Measurements from ENCODE around the gene ZNF280B.

Gene ZNF280B, protein sequence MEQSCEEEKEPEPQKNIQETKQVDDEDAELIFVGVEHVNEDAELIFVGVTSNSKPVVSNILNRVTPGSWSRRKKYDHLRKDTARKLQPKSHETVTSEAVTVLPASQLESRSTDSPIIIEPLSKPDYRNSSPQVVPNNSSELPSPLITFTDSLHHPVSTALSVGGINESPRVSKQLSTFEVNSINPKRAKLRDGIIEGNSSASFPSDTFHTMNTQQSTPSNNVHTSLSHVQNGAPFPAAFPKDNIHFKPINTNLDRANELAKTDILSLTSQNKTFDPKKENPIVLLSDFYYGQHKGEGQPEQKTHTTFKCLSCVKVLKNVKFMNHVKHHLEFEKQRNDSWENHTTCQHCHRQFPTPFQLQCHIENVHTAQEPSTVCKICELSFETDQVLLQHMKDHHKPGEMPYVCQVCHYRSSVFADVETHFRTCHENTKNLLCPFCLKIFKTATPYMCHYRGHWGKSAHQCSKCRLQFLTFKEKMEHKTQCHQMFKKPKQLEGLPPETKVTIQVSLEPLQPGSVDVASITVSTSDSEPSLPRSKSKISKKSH

DNA sequence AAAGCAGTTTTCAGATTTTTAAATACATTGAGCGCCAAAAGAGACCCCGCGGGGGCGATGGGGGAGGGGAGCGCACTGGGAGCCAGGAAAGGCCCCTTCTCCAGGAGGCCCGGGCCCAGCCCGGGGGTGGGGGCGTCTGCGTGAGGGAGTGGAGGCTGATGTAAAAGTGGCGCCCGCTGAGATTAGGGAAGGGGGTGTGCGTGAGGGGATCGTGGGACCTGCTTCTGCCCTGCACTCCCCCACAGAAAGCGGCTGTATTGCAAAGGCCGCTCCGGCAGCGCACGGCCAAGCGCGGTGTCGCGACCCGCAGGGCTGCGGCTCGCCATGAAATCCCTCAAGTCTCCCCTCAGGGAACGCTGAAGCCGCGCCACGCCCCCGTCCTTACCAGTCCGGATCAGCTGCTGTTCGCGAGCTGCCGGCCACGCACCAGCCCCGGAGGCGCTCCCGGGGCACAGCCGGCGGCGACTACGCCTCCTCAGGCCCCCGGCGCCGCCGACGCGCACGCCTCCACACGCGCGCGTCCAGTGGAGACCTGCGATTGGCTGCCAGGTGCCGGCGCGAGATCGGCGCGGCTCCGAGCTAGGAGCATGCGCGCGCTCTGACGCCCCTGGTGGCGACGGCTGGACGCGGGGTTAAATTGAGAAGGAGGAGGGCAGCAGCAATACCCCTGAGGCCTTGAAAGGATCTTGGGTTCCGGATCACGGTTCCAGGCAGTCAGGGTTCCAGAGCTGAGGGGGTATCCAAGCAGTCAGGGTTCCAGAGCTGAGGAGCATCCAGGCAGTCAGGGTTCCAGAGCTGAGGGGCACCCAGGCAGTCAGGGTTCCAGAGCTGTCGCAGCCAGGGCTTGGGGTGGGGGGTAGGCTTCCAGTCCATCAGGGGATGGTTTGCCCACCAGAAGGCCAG is at the start of gene ZNF280B:
Gene ZNF280B (minus strand): TSS at position 469 of the 903 bp plus-strand sequence. CDS start 19,344 bp downstream, outside the sequence.
- Histone ChIP-seq H3K4me3 (peak within 1 kb of the TSS; percentile 25 to 47 (median 34)), H3K27ac (peak within 1 kb of the TSS in 3 of 21 experiments; percentile 1 to 36 (median 35))

DNA sequence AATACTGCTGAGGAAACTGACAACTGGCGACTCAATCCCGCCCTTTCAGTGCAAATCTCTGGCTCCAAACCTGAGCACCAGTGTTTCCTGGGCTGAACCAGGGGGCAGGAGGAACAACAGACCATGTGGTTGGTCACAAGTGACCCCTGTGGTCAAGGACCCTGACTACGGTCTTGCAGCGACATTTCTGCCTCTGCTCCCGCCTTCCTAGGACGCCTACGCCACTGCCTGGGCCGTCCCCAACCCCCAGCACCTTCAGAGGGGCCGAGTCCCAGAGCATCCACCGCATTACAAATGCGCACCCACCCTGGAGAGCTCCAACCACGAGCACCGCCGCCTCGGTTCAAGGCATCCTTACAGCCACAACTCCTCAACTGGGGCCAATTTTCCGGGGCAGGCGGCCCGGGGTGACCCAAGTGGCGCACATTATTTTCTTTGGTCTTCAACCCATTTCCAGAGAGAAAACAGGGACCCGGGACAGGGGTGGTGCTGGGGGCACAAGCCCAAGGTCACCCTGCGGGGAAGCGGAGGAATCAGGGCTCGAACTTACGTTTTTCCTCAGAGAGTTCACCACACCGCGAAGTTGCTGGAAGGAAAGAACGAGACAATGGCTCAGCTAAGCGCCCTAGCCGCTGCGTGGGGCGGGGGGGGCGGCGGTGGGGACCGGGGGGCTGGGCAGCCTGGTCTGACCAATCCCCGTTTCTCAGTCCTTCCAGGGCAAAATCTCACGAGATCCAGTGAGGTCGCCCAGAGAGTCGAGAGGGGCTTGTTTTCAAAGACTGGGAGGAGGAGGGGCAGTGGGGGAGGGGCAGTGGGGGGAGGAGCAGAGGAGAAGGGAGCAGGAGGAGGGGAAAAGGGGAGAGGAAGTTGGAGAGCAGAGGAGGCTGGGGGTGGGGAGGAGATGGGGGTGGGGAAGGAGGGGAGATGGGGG is 48.7 kb upstream of the ZNF280B start:
- Histone ChIP-seq H3K27ac (no peak overlapping the region), H3K4me3 (no peak overlapping the region)

DNA sequence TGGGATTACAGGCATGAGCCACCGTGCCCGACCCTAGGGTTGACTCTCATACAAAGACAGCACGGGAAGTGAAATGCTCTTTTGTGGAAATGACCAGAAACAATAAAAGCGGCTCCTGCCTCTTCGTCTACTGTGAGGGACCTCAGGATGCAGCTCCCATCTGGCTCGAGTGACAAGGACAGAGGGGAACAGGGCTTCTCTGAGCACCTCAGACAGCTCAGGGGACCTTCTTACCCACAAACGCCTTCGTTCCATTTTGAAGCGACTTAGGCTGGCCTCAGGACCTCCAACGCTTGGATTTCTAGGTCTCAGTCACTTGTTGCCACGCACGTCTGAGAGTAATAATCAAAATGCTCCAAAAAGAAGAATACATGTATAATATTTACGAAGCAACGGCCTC is 48.0 kb upstream of the ZNF280B start:
- H3K4me3 ChIP-seq, result no peak overlapping the region

DNA sequence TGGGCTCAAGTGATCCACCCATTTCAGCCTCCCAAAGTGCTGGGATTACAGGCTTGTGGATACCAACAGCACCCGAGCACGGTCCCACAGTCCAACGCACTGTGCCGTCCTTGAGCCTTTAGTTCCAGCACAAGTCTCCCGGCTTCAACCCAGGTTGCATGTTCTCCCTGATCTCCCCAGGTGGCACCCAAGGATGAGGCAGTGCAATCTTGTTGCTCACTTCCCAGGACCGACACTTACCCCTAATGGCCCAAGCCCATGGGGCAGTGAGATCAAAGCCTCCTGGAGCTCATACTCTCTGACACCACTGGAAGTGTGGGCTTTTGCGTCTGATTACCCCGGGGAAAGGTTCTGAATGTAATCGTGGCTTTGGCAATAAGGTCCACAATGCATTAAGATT is 47.1 kb upstream of the ZNF280B start:
- no peak overlapping the region for H3K27ac ChIP-seq
- no peak overlapping the region for H3K4me3 ChIP-seq

More for the DNA sequence above, 48.0 kb upstream of the ZNF280B start:
- H3K27ac ChIP-seq, result no peak overlapping the region

DNA sequence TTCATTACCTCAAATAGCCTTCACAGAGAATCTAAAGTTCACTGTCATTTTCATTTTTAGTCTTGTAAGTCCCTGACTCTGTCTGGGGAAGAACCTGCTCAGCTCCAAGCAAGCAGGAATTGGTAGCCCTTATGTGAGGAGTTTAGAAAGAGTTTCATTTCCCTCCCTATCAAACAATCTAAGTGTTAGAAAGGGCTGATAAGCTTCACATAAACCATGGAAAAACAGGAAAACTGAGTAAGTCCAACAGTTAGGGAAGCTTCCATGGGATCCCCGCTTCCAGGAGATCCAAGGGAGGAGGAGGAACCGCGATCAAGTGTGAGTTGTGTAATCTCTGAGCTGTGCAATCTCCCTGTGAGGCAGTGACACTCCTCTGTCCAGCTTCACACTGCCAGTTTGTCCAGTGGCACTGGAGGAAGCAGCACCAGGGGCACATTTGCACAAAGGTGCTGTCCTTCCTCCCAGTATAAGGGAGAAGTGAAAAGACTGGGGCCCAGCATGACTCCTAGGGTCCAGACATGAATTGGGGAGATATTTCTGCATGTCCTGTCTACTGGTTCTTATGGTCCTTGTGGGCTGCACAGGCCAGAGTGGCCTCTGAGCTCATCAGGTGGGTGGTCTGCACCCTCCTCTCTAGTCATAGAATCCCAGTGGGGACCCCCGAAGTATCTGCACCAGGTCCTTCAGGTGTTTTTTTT is 46.2 kb upstream of the ZNF280B start:
- Histone ChIP-seq H3K27ac (no peak overlapping the region), H3K4me3 (no peak overlapping the region)

DNA sequence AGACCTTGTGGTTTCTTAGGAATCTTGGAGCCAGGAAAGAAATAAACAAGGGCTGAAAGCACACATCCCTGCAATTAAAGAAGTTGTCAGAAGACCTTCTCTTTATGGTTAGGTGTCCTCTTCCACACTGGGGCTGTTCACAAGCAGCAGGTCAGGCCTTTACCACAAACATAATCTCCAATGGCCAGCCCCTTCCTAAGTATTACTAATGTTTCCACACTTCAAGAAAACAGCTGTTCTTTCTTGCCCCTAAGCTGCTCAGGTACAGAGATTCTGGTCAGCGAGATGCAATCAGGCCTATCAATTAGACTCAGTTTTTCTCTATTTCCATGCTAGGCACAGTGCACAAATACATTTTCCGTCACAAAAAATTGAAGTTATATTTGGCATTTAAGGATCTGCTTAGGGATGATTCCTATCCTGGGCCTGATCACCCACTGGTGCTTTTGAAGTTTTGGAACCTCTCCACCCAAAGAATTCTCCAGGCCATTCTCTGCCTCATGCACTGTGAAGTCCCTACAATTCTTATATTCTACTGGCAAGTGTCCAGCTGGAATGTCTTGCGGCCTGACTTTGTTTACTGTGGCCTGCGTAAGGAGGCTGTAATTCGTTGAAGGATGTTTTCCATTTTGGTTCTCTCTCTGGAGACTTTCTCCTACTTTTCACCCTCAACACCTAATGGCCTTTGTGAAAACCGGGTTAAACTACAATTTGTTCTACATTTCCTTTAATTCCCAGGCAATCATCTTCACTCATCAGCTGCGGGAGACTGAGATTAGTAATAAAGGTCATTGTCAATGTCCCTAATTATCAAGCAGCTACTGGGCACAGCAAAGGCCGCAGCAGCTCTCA is 45.4 kb upstream of the ZNF280B start:
- Histone ChIP-seq H3K27ac (no peak overlapping the region), H3K4me3 (no peak overlapping the region)

DNA sequence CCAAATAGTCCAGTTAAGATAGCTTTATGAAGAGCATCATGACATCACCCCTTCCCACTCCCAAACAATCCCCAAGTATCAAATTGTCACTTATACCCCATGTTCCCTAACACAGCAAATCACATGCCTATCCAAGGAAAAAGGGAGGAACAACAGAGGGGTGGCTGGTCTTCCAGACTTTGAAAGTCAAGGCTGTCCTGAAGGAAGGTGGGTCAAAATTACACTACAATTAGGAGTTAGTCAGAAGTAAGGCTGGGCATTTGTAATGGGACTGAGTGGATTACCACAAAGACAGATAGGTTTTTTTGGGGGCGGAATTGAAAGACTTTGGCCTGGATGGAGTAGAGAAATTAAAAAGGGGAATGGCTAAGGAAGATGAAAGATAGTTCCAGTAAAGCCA is 44.6 kb upstream of the ZNF280B start:
- H3K27ac ChIP-seq, result no peak overlapping the region
- H3K4me3 ChIP-seq, result no peak overlapping the region

DNA sequence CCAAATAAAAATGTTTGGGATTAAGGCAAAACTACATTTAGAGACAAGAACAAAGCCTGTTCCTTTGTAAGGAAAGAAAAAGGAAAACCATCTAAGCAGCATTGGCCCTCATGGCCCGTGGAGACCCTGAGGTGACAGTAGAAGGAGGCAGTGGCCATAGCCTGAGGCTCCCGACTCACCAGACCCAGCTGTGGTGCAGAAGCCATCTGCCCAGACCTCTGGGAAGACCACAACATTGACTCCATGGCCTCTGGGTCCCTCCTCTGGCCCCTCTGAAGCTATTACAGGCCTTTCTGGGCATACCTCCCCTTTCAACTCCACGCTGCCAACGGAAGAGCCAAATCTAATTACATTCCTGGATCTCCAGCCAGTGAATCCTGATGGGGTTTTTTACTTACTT is 44.1 kb upstream of the ZNF280B start:
- no peak overlapping the region for H3K4me3 ChIP-seq
- no peak overlapping the region for H3K27ac ChIP-seq

DNA sequence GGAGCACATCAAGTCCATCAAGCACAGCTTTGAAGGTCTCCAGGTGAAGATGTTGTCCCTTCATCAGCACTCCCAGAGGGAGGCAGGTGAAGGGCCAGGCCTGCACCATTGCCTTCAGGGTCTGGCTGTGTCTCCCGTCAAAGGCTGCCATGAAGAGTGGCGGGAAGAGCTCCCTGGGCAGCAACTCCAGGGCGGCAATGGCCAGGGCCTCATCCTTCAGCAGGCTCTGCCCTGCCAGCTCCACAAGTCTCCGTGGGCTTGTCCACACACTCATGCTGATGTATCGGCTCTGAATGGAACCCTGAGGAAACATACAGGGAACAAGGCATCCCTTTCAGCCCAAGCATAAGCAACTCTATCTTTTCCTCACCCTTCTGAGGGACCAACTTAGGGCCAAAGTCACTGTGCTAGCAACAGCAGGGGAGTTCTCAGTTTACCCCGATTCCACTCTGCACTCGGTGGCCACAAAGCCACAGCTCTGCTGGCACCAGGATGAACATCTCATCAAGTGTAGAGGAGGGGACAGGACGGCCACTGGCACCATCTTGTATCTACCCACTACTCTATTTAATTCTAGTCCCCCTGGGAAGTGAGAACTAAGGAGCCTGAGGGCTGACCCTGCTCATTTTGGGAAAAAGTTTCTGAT is 42.4 kb upstream of the ZNF280B start:
- Histone ChIP-seq H3K27ac (no peak overlapping the region), H3K4me3 (no peak overlapping the region)

DNA sequence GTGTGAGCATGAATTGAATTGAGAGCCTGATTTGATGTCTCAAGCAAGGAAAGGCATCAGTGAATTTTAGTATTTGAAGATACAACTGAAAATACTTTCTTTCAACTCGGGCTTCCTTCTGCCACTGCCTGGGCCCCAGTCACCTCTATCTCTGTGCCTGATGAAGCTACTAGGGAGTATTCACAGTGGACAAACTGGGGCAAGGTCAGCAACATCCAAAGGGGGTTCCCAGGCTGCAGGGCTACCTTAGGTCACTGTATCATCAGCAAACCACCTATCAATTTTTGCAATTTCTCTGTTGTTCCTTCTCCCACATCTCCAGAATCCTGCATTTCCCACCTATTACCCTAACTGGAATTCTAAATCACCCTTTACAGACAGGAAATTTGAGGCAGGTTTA is 40.4 kb upstream of the ZNF280B start:
- Histone ChIP-seq H3K27ac (no peak overlapping the region), H3K4me3 (no peak overlapping the region)

DNA sequence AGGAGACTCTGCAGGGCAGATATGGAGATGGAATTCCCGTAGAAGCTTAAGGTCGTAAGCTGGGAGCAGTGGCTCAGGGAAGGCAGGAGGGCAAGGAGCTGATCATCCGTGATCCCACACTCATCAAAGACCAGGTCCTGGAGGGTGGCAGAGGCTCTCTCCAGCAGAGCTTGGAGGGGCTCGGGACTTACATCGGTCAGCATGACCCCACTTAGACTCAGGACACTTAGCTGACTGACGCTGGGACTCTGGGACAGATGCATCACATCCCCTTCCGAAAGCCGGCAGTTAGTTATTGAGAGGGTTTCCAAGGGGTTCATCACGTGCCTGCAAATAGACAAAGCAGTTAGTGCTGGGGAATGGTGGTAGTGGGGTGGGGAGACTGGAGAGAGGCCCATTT is 39.8 kb upstream of the ZNF280B start:
- H3K27ac ChIP-seq, result no peak overlapping the region
- H3K4me3 ChIP-seq, result no peak overlapping the region

DNA sequence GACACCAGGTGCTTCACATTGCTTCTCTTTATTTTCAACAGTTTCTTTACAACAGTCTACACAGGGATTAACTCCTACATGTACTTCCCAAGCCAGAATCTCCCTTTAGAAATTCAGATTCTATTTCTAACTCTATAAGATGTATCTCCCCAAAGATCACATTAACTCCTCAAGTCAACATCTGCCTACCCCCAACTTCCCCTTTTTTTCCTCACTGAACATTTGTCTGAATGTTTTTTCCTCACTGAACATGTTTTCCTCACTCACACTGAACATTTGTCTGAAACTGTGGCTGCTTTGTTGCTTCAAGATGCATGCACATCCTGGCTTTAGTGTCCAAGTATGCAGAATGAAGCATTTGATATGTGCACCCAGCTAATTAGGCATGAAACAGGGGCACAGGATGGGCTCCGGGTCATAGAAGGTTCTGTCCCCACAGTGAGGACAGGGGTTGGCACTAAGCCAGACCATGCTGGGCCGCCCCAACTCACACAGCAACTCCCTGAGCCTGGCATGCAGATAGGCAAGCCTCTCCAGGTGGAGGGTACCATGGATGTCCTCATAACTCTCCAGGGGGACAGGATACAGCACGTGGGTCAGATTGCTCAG is 39.3 kb upstream of the ZNF280B start:
- Histone ChIP-seq H3K27ac (no peak overlapping the region), H3K4me3 (no peak overlapping the region)

DNA sequence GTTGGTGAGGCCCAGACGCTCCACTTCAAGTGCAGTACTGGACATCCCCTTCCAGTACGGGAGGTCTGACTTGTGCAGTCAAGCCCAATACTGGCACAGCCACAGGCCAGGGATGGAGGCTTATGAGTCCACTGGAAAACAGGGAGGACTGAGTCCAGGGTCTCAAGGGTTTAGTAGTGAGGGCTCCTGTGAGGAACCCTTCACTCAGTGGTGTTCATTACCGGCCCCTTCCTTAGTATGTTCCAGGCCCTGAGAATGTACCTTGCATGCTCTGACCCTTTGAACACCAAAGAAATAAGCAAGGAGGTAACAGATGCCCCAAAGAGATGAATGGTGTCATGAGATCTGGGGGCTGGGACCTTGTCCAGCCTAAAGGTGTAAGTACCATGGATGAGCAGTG is 38.7 kb upstream of the ZNF280B start:
- H3K27ac ChIP-seq, result no peak overlapping the region
- no peak overlapping the region for H3K4me3 ChIP-seq

DNA sequence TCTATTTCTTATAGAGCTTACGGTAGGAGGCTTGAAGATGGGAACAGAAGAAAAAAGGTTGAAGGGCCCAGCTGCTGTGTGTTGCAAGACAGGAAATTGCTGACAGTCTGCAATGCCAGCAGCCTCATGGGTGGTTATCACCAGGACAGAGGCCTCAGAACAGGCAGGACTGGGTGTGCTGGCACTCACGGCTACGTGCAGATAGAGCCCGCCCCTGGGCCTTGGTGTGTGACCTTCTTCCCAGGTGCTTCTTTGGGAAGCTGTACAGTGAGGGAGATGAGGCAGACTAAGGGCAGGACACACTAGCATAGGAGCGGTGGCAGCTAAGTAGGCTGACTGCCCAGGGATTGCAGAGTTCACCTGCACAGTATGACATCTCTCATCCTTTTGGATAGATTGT is 37.9 kb upstream of the ZNF280B start:
- Histone ChIP-seq H3K4me3 (no peak overlapping the region), H3K27ac (no peak overlapping the region)

DNA sequence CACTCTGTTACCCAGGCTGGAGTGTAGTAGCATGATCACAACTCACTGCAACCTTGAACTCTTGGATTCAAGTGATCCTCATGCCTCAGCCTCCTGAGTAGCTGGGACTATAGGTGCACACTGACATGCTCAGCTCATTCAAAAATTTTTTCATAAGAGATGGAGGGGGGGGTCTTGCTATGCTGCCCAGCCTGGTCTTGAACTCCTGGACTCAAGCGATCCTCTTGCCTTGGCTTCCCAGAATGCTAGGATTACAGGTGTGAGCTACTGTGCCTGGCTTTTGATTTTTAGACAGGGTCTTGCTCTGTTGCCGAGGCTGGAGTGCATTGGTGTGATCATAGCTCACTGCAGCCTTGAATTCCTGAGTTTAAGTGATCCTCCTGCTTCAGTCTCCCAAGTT is 36.5 kb upstream of the ZNF280B start:
- no peak overlapping the region for H3K27ac ChIP-seq
- H3K4me3 ChIP-seq, result no peak overlapping the region

DNA sequence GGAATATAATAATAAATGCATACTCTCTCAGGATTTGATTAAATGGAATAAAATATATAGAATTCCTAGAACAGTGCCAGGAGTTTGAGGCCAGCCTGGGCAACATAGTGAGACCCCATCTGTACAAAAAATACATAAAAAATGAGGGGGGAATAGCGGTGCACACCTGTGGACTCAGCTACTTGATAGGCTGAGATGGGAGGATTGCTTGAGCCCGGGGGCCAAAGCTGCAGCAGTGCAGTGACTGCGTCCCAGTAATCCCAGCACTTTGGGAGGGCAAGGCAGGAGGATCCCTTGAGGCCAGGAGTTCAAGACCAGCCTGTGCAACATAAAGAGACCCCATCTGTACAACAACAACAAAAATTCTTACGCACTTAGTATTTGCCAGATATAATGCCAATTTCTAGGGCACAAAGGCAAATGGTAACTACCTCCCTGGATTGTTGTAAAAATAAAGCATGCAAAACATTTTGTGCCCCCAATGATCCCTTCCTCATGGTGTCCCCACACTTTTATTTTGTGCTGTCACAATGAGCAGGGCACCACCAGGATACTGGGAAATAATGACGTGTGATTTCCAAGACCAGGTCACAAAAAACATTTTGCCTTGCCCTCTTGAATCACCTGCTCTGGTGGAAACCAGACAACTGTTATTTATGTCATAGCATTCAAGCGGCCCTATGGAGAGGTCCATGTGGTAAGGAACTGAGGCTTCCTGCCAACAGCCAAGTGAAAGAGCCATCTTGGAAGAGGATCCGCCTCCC is 29.9 kb upstream of the ZNF280B start:
- Histone ChIP-seq H3K4me3 (no peak overlapping the region), H3K27ac (no peak overlapping the region)

Measured in skin epidermis (tissue), 12 donors.